ENCODE measurements around the gene PSMF1. TPM values are rescaled to one million over a fixed set of nuclear protein-coding genes. Genes with fewer than 3 reads are reported as not detected.

PSMF1 gene
- total RNA-seq, 2 donors from 2014 or later = 32.9 to 53.1 TPM

GRCh38 chr20:1184260-1184637 is 65.8 kb downstream of the PSMF1 start:
- ATAC-seq = no peak
- Histone ChIP-seq H3K36me3 (replicated peaks in 1 of 2; ENCODE audit: insufficient read depth in 1 of 2, low read depth in 2 of 2) (no peaks in the 10 kb centered on the region), H3K4me1 (peaks cover 13% of the 10 kb centered on the region), H3K9me3 (no peaks in the 10 kb centered on the region), H3K4me3 (no peak overlapping the region), H3K27ac (no peak overlapping the region), H3K27me3 (no peaks in the 10 kb centered on the region)
- TF ChIP-seq CTCF (IDR thresholded peaks at IDR 0.05) (no peak), POLR2A (IDR thresholded peaks at IDR 0.05) (no peak)
- WGBS, 2 donors = 14 to 32% methylated on average over 12 to 13 of the region's 13 CpGs
- DNase-seq = no peak
- intact Hi-C loops (cut with DNase I) = no loop called here

GRCh38 chr20:1184638-1185315 is 66.4 kb downstream of the PSMF1 start, which contains the start of gene TMEM74B:
Gene TMEM74B, minus strand, starts transcription at chr20:1184981. Its CDS starts 1,180 bp downstream, at chr20:1183801.
- Histone ChIP-seq H3K27me3 (no peaks in the 10 kb centered on the region), H3K36me3 (replicated peaks in 1 of 2; ENCODE audit: insufficient read depth in 1 of 2, low read depth in 2 of 2) (no peaks in the 10 kb centered on the region), H3K4me1 (peaks cover 13% of the 10 kb centered on the region), H3K4me3 (peak within 1 kb of the TSS in 1 of 2 donors; percentile 12), H3K9me3 (no peaks in the 10 kb centered on the region), H3K27ac (no peak within 1 kb of the TSS)
- 0% methylated on average over 2 to 35 of the region's 76 CpGs for WGBS, 2 donors
- no peak for ATAC-seq
- no peak for DNase-seq
- TF ChIP-seq CTCF (IDR thresholded peaks at IDR 0.05) (no peak), POLR2A (IDR thresholded peaks at IDR 0.05) (no peak)
- intact Hi-C loops (cut with DNase I) = no loop called here

GRCh38 chr20:1185316-1185741 is 66.9 kb downstream of the PSMF1 start:
- TF ChIP-seq POLR2A (IDR thresholded peaks at IDR 0.05) = no peak
- no peak for TF ChIP-seq CTCF (IDR thresholded peaks at IDR 0.05)
- no peaks in the 10 kb centered on the region for H3K36me3 ChIP-seq (replicated peaks in 1 of 2; ENCODE audit: insufficient read depth in 1 of 2, low read depth in 2 of 2)
- DNase-seq (no peak), ATAC-seq (peak; percentile 31)
- peaks cover 13% of the 10 kb centered on the region for H3K4me1 ChIP-seq
- intact Hi-C loops (cut with DNase I) = no loop called here
- H3K27me3 ChIP-seq = no peaks in the 10 kb centered on the region
- peak overlapping the region in 1 of 2 donors; percentile 12 for H3K4me3 ChIP-seq
- WGBS, 2 donors = 0 to 1% methylated on average over 4 to 19 of the region's 54 CpGs
- H3K27ac ChIP-seq = no peak overlapping the region
- H3K9me3 ChIP-seq = no peaks in the 10 kb centered on the region

- H3K4me3 ChIP-seq = peak overlapping the region in 1 of 2 donors; percentile 12
- H3K27me3 ChIP-seq = no peaks in the 10 kb centered on the region
- no peaks in the 10 kb centered on the region for H3K36me3 ChIP-seq (replicated peaks in 1 of 2; ENCODE audit: insufficient read depth in 1 of 2, low read depth in 2 of 2)
- DNase-seq (peak; percentile 40 to 50 (median 42)), ATAC-seq (peak; percentile 48)
- H3K9me3 ChIP-seq = no peaks in the 10 kb centered on the region
- H3K27ac ChIP-seq = no peak overlapping the region
- TF ChIP-seq POLR2A (IDR thresholded peaks at IDR 0.05) (no peak), CTCF (IDR thresholded peaks at IDR 0.05) (peak; percentile 33 to 53 (median 46))
- 9 to 19% methylated on average over 8 to 12 of the region's 20 CpGs for WGBS, 2 donors
- intact Hi-C loops (cut with DNase I) = no loop called here
- peaks cover 13% of the 10 kb centered on the region for H3K4me1 ChIP-seq
Measured at GRCh38 chr20:1185790-1186334, 67.5 kb downstream of the PSMF1 start.
